Mucosa of descending colon (tissue), 3 donors: ENCODE data around the gene VCPKMT. TPM values are rescaled to one million over a fixed set of nuclear protein-coding genes. Genes with fewer than 3 reads are reported as not detected.

Experiments used
- ATAC-seq: fragments of 200-7000 bp; cut with Tn5 transposase; one replicate; pipeline ENCODE4 v1.9.1; 2020; ENCODE audit warnings: mild to moderate bottlenecking, moderate library complexity
- DNase-seq, 3 donors: peaks; one replicate each; pipeline ENCODE4 v3.0.0-alpha.2; 2020
- H3K36me3 ChIP-seq: fragments of 200-600 bp; one replicate; pipeline ENCODE4 v1.8.0; 2021; ENCODE audit warnings: low read depth, mild to moderate bottlenecking
- H3K4me1 ChIP-seq: fragments of 200-600 bp; one replicate; pipeline ENCODE4 v1.8.0; 2021; ENCODE audit warnings: low read depth, mild to moderate bottlenecking
- H3K4me3 ChIP-seq: fragments of 200-600 bp; one replicate; pipeline ENCODE4 v1.8.0; 2021; ENCODE audit warnings: mild to moderate bottlenecking
- H3K9me3 ChIP-seq: fragments of 200-600 bp; one replicate; pipeline ENCODE4 v1.8.0; 2021; ENCODE audit warnings: mild to moderate bottlenecking
- intact Hi-C, 2 donors: fragments of 100-400 bp; cut with DNase I in 1 of 2; cut with micrococcal nuclease in 1 of 2; formaldehyde crosslinking; loops; one replicate each; pipeline versions ENCODE4 v1.11.0 to v1.11.1; 2022; cut with DNase I, micrococcal nuclease
- total RNA-seq, 3 donors: library from RNA; stranded (reverse); fragmentation: NEBNext Ultra II Directional in 2 of 3; extraction: Animal tissue kit (Norgen Biotek cat#: 25700) in 2 of 3; gene quantifications; one replicate each; pipeline versions ENCODE4 v1.2.1 to v1.2.4, GENCODE V29; 2021 to 2023
- TF ChIP-seq, protein P1 (sequence below): fragments of 200-600 bp; IDR thresholded peaks from one replicate; pipeline ENCODE4 v1.8.0; 2022; ENCODE audit warnings: antibody characterized with exemption, mild to moderate bottlenecking
- donor health status: DM: no; HTN: no; CAD: no; lungs with moderate emphysema.
- donor health status: DM: no; HTN: no; CAD: no.
- donor health status: DM: no; HTN: yes; CAD: no.

The VCPKMT gene
- total RNA-seq, 3 donors from 2014 or later = 5.9 to 8.9 (median 6.9) TPM

DNA sequence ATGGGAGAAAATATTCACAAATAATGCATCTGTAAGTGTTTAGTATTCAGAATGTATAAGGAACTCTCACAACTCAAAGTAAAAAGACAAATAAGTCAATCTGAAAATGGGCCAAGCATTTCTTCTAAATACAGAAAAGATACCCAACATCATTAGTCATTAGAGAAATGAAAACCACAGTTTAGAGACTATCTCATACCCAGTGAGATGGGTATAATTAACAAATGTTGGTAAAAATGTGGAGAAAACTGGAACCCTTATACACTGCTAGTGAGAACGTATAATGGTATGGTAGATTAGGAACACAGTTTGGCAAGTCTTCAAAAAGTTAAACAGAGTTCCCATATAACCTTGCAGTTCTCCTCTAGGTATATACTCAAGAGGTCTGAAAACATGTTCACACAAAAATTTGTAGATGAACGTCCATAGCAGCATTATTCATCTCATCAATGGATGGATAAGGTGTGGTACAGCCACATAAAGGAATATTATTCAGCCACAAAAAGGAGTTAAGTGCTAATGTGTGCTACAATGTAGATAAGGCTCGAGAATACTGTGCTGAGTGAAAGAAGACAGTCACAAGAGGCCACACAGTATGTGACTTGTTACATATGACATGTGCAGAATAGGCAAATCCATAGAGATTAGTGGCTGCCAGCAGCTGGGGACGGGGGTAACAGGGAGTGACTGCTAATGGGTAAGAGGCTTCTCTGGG, 5.9 kb downstream of the VCPKMT start:
- TF ChIP-seq, protein P1, sequence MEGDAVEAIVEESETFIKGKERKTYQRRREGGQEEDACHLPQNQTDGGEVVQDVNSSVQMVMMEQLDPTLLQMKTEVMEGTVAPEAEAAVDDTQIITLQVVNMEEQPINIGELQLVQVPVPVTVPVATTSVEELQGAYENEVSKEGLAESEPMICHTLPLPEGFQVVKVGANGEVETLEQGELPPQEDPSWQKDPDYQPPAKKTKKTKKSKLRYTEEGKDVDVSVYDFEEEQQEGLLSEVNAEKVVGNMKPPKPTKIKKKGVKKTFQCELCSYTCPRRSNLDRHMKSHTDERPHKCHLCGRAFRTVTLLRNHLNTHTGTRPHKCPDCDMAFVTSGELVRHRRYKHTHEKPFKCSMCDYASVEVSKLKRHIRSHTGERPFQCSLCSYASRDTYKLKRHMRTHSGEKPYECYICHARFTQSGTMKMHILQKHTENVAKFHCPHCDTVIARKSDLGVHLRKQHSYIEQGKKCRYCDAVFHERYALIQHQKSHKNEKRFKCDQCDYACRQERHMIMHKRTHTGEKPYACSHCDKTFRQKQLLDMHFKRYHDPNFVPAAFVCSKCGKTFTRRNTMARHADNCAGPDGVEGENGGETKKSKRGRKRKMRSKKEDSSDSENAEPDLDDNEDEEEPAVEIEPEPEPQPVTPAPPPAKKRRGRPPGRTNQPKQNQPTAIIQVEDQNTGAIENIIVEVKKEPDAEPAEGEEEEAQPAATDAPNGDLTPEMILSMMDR = no peak
- peaks cover 9% of the 10 kb centered on the region for H3K4me1 ChIP-seq
- ATAC-seq = no peak
- intact Hi-C loops = no loop called here
- H3K36me3 ChIP-seq = peaks cover 14% of the 10 kb centered on the region
- no peak for DNase-seq
- no peak overlapping the region for H3K4me3 ChIP-seq
- no peaks in the 10 kb centered on the region for H3K9me3 ChIP-seq

GRCh38 chr14:50109342-50109741, 7.0 kb downstream of the VCPKMT start:
- intact Hi-C loops = loop anchor here in 1 of 2 donors (5.0 kb wide), 1 partner anchor 242 kb away; no protein-coding TSS in a partner anchor
- TF ChIP-seq, protein P1 = no peak
- no peak for DNase-seq

GRCh38 chr14:50107850-50108249, 8.5 kb downstream of the VCPKMT start:
- intact Hi-C loops = loop anchor here in 1 of 2 donors (5.0 kb wide), 1 partner anchor 241 kb away; no protein-coding TSS in a partner anchor
- ATAC-seq (no peak), DNase-seq (no peak)
- no peaks in the 10 kb centered on the region for H3K9me3 ChIP-seq
- TF ChIP-seq, protein P1 = no peak
- peaks cover 14% of the 10 kb centered on the region for H3K36me3 ChIP-seq
- no peak overlapping the region for H3K4me3 ChIP-seq
- H3K4me1 ChIP-seq = no peaks in the 10 kb centered on the region

More at GRCh38 chr14:50109342-50109741, 7.0 kb downstream of the VCPKMT start:
- Histone ChIP-seq H3K9me3 (no peaks in the 10 kb centered on the region), H3K36me3 (peaks cover 14% of the 10 kb centered on the region), H3K4me3 (no peak overlapping the region), H3K4me1 (no peaks in the 10 kb centered on the region)
- no peak for ATAC-seq

GRCh38 chr14:50106178-50106577, 10.2 kb downstream of the VCPKMT start:
- peaks cover 5% of the 10 kb centered on the region for H3K4me1 ChIP-seq
- intact Hi-C loops = loop anchor here in 1 of 2 donors (5.0 kb wide), 1 partner anchor 239 kb away; no protein-coding TSS in a partner anchor
- no peaks in the 10 kb centered on the region for H3K9me3 ChIP-seq
- TF ChIP-seq, protein P1 = no peak
- DNase-seq (no peak), ATAC-seq (no peak)
- no peak overlapping the region for H3K4me3 ChIP-seq
- peaks cover 9% of the 10 kb centered on the region for H3K36me3 ChIP-seq

DNA sequence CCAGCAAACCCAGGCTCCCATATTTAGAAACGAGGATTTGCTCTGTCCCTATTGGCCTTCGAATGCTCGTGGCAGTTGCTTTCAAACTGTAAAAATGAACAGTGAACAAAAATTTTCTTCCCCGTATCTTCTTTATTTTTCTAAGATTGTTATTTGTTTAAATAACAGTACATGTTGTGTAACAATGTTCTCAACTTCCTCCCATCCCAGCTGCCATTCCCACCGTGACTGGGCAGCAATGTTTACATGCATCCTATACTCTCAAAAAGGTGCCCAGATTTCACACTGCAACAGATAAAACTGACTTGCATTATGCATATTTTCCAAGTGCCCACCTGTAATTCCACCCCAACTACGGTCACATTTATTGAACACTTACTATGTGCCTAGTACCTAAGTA, 12.8 kb downstream of the VCPKMT start:
- intact Hi-C loops = loop anchor here in 1 of 2 donors (5.0 kb wide), 1 partner anchor 241 kb away; no protein-coding TSS in a partner anchor
- peaks cover 10% of the 10 kb centered on the region for H3K4me1 ChIP-seq
- H3K4me3 ChIP-seq = no peak overlapping the region
- no peaks in the 10 kb centered on the region for H3K9me3 ChIP-seq
- TF ChIP-seq, protein P1 = no peak
- no peaks in the 10 kb centered on the region for H3K36me3 ChIP-seq
- DNase-seq = no peak
- ATAC-seq = no peak
